ENCODE data around the gene SLAIN2. TPM values are rescaled to one million over a fixed set of nuclear protein-coding genes. Genes with fewer than 3 reads are reported as not detected.
"Not testable (repeated sequence)": the region's sequence is repeated elsewhere in the genome, so short reads cannot be mapped to it uniquely, and the experiment has no call there.

Gene SLAIN2
- total RNA-seq, 1 donor from 2014 or later, result 19.9 TPM

DNA sequence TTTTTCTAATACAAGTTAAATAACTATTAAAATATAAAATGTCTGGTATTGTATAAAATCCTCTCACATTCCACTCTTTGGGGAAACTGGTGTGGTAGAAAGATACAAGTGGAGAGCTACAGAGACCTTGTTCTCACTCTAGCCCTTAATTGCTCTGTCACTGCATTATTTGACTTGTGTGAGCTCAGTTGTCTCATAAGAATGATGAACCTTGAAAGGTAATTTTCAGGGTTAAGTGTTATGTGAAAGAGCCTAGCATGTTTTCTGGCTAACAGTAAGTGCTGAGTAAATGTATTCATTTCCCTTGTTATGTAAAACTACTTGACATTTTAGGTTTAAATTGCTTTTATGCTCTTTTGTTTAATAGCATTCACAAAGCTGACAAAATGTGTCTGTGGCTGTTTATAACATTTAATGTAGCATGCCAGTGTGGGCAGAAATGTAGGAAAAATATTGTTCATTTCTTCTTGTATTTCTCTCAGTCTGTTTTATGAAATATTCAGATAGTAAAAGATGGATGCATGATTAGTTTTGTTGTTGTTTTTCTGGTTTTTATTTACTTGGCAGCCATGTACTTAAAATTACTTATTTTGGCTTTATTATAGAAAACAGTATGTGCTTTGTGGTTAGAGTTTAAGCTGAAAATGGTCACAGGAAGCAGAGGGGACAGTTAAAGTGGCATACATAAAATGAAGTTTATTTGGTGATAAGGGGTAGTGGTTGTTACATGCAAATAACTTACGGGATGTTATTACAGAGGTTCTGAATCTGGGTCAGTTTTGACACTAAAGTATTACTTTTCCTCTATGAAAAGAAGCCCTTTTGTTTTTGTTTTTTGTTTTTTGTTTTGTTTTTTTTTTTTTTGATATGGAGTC lies 29.2 kb downstream of the SLAIN2 start:
- DNase-seq, result no peak

DNA sequence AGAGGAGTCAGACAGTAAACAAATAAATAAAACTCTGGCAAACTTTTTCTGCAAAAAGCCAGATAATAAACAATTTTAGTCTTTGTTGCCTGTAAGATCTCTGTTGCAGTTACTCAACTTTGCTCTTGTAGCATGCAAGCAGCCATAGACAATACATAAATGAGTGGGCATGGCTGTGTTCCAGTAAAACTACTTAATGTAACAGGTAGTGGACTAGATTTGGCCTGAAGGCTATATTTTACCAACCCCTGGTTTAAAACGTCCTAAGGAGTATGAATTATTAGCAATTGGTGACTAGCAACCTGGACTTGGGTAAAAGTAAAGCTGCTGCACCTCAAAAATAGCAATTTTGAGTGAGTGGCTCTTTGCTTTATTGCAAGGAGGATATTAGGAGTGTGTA lies 30.9 kb downstream of the SLAIN2 start:
- no peak for DNase-seq

DNA sequence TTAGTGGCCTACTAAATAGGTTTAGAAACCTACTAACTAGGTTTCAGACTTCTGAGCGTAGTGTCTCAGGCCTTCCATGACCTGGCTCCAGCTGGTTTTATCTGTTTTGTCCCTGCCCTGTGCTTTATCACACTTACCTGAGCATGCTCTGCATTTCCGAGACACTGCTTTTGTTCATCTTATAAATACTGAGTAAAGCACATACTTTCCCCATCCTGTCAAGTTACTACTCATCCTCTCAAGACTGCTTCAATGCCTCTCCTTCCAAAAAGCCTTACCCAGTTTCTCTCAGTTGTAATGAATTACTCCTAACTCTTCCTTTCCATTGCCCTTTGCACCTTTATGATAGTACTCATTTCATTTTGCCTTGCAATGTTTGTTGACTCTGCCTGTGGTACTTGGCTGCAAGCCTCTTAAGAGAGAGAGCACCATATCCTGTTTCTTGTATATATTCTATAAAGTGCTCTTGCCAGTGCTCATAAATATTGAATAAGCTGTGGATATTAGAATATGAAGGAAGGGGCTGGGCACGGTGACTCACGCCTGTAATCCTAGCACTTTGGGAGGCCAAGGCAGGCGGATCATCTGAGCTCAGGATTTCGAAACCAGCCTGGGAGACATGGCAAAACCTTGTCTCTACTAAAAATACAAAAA lies 34.4 kb downstream of the SLAIN2 start:
- peak; percentile 66 for DNase-seq

DNA sequence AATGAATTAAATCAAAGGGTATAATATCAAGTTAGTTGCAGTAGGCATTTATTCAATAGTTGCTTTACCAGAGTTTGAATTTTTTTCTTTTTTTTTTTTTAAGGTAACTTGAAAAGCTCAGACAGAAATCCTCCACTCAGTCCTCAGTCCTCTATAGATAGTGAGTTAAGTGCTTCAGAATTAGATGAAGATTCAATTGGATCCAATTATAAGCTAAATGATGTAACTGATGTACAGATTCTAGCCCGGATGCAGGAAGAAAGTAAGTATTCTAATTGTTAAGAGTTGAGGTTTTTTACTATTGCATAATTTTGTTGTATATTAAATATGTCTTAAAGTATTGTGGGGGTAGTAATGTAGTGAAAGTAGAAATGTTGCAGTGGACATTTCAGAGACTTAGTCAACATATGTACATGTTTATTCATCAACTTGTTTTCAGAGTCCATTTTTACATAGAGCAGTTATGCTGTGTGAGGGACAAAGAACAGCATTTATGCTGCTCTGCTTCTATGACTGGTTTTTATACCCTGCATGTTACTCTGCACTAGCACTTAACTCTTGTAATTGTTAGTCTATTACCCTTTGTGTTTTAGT lies 38.4 kb downstream of the SLAIN2 start:
- no peak for DNase-seq

DNA sequence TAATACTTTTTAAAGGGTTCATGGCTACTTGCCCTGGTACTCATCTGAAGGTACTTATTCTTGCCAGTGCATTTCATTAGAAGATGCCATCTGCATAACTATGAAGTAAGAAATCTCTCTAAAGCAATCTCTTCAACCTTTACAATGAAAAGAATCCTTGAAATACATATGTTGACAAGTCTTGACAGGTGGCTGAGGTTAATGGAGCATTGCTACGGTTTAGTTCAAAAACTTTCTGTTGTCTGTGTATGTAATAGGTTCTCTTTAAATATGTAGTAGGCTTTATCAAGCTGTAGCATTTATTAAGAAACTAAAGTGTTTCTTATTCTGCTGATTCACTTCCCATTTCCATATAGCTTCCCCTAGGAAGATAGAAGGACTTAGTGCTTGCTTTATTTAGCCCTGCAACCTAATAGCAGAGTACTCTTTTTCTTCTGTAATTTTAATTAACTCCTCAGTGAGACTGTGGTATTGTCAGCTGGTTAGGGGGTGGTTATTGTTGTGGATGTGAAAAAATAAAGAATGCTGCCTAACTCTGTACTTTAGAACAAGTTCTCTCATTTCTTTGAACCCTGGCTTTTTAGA lies 39.3 kb downstream of the SLAIN2 start:
- peak; percentile 5 for DNase-seq

DNA sequence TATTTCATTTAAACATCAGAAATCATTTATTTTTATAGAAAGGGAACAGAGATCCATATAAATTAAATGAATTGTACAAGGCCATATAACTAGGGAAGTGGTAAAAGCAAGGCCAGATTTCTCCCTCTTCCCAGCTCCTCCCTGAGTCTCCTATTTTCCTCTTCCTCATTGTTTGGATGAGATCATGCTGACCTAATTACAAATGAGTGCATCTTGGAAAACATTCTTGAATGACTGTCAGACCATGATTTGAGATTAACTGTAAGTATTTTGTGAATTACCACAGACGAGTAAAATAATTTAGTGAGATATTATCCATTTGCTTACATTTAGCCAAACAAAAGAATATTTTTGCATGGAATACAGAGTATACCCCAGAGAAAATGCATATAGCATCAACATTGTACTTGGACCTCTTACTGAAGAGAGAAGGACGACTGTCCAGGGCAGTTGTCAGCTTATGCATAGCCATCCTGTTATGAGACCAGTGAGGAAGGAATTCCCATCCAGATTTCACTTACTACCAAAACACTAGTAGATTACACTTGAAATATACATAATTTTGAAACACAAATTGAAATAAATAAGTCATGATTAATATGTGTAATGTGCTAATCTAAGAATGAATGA lies 47.3 kb downstream of the SLAIN2 start:
- peak; percentile 20 for DNase-seq

DNA sequence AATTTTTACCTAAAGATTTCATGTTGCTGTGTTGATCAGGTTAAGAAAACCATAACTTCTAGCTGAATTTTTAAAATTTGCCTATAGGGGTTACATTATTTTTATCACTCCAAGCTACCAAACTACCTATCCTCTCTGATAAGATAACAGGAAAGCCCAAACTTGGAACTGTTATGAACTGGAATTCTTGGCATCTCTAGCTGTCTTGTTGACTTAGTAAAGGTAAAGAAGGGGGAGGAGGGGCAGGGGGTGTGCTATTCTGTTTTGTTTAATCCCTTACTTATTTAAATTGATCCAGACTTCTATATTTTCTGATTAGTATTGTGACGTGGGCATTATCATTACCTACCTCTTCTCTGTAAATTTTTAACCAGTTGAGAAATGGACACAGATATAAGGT lies 54.7 kb downstream of the SLAIN2 start:
- DNase-seq, result no peak

DNA sequence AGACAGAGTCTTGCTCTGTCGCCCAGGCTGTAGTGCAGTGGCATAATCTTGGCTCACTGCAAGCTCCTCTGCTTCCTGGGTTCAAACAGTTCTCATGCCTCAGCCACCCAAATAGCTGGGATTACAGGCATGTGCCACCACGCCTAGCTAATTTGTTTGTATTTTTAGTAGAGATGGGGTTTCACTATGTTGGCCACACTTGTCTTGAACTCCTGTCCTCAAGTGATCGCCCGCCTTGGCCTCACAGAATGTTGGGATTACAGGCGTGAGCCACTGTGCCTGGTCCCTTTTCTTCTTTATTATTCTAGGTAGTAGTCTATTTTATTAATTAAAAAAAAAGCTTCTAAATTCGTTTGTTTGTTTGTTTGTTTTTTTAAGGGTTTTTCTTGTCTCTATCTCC lies 59.1 kb downstream of the SLAIN2 start:
- no peak for DNase-seq

DNA sequence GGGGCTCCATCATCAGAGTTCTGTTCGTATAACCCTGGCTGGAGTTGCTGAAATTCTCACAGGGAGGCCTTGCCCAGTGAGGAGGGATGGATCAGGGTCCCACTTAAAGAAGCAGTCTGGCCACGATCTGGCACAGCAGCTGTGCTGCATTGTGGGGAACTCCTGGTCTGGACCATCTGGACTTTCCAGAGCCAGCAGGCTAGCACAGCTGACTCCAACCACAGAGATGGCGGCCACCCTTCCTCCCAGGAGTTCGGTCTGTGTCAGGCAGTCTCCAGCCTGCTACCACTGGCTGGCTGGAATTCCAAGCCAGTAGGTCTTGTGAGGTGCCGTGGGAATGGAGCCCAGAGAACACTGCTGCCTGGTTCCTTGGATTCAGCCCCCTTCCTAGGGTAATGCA lies 62.0 kb downstream of the SLAIN2 start:
- no peak for DNase-seq

DNA sequence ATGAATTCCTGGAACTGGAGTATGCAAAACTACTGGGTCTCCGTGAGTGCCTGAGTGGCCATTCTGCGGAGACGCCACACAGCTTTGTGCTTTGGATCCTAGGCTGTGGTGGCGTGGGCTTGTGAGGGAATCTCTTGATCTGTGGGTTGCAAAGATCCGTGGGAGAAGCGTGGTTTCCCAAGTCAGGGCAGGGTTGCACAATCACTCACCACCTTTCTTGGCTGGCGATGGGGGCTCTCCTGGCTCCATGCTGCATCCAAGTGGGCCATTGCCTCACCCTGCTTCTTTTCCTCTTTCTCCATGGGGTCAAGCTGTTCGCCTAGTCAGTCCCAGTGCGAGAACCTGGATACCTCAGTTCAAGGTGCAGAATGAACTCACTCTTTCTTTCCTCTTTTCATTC lies 62.5 kb downstream of the SLAIN2 start:
- DNase-seq, result no peak

DNA sequence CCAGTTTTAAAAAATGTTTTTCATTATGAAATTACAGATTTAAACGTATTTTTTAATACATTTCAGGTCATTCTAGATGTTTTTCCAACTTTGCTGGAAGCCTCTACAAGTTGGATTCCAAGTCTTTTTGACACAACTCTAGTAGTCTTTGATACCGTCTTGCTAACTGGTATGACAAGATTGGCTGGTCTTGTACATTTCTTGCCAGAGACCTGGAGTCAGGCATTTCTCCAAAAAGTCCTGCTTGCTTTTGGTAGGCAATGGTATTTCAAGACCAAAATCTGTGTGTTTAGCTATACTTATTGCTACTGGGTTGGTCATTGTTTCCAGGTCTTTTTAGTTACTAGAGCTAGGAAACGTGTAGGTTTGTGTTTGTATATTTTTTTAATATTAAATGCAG lies 64.6 kb downstream of the SLAIN2 start:
- no peak for DNase-seq

DNA sequence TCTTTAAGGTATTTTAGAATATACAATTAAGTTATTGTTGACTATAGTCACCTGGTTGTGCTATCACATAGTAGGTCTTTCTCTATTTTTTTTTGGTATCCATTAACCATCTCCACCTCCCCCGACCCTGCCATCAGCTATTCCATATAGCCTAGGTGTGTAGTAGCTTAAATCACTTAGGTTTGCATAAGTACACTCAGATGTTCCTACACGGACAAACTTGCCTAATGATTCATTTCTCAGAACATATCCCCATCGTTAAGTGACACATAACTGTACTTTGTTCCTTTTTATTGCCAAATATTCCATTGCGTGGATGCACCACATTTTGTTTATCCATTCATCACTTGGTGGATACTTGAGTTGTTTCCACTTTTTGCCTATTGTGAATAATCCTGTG lies 67.9 kb downstream of the SLAIN2 start:
- DNase-seq, result no peak

DNA sequence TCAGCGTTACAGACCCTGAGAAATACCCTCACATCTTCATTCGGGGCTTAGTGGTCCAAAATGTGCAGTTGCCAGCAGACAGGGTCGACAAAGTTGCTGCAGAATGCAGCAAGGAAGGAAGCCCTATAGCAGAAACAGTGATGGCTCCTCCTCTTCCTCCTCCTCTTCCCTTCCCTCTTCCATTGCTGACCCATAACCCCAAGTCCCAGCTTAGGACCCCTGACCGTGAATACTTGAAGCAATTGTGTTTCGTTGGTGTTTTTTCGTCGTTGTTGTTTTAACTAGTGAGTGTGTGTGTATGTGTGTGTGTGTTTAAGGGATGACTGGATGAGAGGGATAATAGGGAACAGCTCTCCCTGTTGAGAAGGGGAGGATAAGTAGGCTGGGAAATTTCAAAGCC lies 69.5 kb downstream of the SLAIN2 start:
- no peak for DNase-seq

DNA sequence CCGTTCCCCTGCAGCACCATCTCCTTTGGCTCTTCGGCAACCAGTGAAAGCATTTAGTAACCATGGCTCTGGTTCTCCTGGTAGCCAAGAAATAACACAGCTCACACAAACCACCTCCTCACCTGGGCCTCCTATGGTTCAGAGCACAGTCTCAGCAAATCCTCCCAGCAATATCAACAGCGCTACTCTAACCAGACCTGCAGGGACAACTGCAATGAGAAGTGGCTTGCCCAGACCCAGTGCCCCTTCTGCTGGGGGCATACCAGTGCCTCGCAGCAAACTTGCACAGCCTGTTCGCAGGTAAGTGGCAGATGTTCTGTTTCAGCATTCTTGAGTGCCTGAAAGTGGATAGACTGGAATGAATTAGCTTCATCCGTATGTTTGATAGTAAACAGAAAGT lies 78.8 kb downstream of the SLAIN2 start:
- DNase-seq, result no peak

DNA sequence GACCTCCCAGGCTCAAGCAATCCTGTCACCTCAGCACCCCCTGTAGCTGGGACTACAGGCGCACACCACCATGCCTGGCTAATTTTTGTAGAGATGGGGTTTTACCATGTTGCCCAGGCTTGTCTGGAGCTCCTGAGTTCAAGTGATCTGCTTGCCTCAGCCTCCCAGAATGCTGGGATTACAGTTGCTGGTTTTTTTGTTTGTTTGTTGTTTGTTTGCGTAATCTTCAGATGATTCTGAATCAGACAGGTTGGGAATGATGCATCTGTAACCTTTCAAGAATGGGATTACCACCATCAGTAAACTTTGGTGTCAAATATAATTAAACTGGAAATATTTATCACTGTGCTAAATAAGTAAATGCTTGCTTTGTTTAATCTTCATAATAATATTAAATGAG lies 79.8 kb downstream of the SLAIN2 start:
- no peak for DNase-seq

DNA sequence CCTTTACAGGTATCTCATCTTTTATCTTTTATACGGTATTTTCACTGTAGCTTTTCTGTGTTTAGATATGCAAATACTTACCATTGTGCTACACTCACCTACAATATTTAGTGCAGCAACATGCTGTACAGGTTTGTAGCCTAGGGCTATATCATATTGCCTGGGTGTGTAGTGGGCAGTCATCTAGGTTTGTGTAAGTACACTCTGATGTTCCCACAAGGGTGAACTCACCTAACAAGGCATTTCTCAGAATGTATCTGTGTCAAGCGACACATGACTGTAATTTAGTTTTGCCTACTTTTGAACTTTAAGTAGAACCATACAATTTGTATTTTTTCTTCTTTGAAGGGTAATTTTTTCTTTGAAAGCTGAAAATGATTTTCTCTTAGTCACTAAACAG lies 87.6 kb downstream of the SLAIN2 start:
- DNase-seq, result no peak

DNA sequence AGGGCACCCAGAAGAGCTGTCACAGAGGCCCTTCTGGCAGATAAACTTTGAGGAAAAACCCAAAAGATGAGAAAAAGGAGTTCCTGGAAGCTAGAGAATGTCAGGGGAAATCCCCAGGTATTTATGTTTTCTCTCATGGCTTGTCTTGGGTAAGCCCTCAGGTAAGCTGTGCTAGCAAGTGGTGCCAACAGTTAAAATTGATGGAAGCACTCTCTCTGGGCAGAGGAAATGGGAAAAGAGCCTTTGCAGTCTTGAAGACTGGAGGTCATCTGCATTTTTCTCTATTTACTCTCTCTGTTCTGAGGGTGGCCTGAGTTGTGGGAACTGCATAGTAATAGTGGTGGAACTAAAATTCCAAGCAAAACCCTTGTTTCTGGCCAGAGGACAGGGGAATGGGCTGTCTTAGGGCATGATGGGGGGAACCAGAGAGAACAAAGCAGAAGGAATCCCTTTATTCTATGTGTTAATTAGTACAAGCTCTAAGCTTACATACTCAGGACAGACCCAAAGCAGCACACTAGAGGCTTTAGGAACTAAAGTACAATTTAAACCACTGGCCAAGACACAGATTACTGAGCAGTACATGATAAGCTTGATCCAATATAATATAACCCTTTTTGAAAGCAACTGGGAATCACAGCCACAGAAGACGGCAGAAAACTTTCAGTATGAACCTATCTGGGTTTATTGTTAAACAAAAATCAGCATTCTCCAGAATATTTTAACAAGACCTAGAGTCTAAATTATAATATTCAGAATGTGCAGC lies 88.6 kb downstream of the SLAIN2 start:
- no peak for DNase-seq

DNA sequence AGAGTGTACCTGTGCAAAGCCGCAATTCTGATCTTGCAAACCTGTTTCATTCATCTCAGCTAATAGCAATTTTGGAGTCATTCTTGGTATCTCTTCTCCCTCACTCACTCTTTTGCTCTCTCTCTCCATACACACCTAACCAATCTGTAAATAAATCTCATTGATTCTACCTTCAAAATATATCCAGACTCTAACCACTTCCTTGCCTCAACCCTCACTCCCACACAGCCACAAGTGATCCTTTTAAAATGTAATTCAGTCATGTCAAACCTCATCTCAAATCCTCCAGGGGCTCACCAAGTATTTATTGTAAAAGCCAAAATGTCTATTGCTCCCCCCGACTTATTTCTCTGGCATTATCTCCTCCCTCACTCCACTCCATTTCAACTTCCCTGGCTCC lies 90.1 kb downstream of the SLAIN2 start:
- DNase-seq, result no peak

DNA sequence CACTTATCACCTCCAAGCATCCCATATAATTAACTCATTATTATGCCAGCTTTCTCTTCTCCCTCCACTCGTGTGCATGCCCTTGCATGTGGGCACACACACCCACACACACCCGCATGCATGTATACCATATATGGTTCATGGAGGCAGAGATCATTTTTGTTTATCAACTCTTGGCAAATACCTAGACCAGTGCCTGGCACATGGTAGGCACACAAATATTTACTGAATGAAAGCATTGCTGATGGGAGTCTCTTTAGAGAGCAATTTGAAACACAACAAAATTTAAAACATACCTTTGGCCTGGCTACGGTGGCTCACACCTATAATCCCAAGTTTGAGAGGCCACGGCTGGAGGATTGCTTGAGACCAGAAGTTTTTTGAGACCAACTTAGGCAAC lies 90.7 kb downstream of the SLAIN2 start:
- no peak for DNase-seq

DNA sequence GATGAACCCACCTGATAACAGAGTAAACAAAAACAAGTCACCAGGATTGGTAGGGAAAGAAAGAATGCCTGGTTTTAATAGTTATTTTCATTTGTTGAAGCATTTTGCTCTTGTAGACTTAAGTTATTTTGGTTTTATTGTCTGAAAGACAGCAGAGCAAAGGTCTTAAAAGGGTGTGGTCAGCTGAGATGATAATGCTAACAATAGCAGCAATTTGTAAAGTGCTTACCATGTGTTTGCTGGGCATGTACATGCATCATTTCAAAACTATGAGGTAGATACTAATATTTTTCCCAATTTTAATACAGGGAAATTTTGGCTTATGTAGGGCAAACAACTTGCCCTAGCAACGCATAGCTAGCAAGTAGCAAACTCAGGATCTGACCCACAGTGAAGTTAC lies 95.0 kb downstream of the SLAIN2 start:
- no peak for DNase-seq

DNA sequence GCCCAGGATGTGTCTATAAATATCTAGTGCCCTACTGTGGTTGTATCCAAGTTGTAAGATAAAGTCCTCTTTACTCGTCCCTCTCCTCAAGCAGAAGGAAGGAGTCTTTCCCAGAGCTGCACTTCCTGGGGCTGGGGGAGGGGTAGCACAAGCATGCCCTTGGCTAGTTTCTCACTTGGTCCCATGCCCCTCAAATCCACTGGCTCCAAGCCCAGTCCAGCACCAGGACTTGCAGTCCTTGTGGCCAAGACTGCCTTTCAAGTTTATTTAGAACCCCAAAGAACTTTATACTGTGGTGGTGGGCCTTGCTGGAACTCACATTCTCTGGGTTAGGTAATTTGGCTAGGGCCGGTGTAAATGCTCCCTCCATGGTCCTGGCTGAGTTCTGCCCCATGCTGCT lies 98.7 kb downstream of the SLAIN2 start:
- no peak for DNase-seq

DNA sequence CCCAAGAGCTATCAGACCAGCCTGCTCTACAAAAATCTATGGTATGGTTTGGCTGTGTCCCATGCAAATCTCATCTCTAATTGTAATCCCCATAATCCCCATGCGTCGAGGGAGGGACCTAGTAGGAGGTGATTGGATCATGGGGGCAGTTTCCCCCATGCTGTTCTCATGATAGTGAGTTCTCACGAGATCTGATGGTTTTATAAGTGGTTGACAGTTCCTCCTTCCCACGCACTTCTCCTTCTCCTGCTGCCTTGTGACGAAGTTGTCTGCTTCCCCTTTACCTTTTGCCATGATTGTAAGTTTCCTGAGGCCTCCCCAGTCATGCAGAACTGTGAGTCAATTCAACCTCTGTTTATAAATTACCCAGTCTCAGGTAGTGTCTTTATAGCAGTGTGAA lies 99.6 kb downstream of the SLAIN2 start:
- DNase-seq, result not testable (repeated sequence)
